K562 (cell line): ENCODE results near the gene COL5A1. TPM values are rescaled to one million over a fixed set of nuclear protein-coding genes. Genes with fewer than 3 reads are reported as not detected.

ENCODE experiments used
- HES1 ChIP-seq: fragments of 450-650 bp; IDR thresholded peaks from 2 replicates; pipeline ENCODE4 v1.6.1; 2016; ENCODE audit warnings: low read depth, mild to moderate bottlenecking, moderate library complexity
- PRDM10 ChIP-seq: fragments of 450-650 bp; IDR thresholded peaks from 2 replicates; pipeline ENCODE4 v1.6.1; 2018; ENCODE audit not compliant: partially characterized antibody
- polyA plus RNA-seq, 8 experiments: library from polyadenylated mRNA; depleted of rRNA in 4 of 8; stranded (reverse) in 5 of 8; unstranded in 3 of 8; fragments of >200 nt; fragmentation: Nextera tagmentation in 2 of 8; fragmentation: Illumina TruSeq in 1 of 8; extraction: Ambion mirVana in 2 of 8; extraction: Trizol in 1 of 8; gene quantifications; 2 replicates each; pipeline versions ENCODE4 v1.2.1 to v1.2.3, GENCODE V29; 2011 to 2014; ENCODE audit warnings: inconsistent platforms in 1 of 8, missing spikeins in 1 of 8
- total RNA-seq, 7 experiments: library from RNA; depleted of rRNA in 6 of 7; stranded (reverse); fragments of >200 nt in 6 of 7; fragmentation: Illumina TruSeq in 2 of 7; extraction: Trizol in 2 of 7; gene quantifications; 2 replicates each; pipeline versions ENCODE4 v1.2.1 to v1.2.3, GENCODE V29; 2011 to 2021; ENCODE audit warnings: low replicate concordance in 1 of 7
- TF ChIP-seq, protein P1 (sequence below): sonication (generic); formaldehyde crosslinking; IDR thresholded peaks from 2 replicates; pipeline ENCODE4 v1.8.1; 2022; ENCODE audit warnings: missing genetic modification reagents
- TF ChIP-seq, protein P2 (sequence below), 2 experiments: fragments of 200-800 bp in 1 of 2; sonication (Bioruptor generic) in 1 of 2; sonication (generic) in 1 of 2; formaldehyde crosslinking in 1 of 2; IDR thresholded peaks in 1 of 2; conservative IDR thresholded peaks in 1 of 2; 2 replicates each; pipeline versions ENCODE4 v1.5.0 to v1.6.1; 2016 to 2020; ENCODE audit warnings: missing compliant biosample characterization in 1 of 2, missing genetic modification characterization in 1 of 2, missing genetic modification reagents in 1 of 2

Gene COL5A1
- total and polyA plus RNA-seq, 9 of the 15 experiments (the other 6 are each of a cell fraction or from before 2014, with no cell fraction given): under 0.01 to 0.13 (median 0.04) TPM; not detected in 6

- peak; percentile 14 for TF ChIP-seq PRDM10
- TF ChIP-seq, protein P1, sequence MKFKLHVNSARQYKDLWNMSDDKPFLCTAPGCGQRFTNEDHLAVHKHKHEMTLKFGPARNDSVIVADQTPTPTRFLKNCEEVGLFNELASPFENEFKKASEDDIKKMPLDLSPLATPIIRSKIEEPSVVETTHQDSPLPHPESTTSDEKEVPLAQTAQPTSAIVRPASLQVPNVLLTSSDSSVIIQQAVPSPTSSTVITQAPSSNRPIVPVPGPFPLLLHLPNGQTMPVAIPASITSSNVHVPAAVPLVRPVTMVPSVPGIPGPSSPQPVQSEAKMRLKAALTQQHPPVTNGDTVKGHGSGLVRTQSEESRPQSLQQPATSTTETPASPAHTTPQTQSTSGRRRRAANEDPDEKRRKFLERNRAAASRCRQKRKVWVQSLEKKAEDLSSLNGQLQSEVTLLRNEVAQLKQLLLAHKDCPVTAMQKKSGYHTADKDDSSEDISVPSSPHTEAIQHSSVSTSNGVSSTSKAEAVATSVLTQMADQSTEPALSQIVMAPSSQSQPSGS: no peak
- TF ChIP-seq, protein P2, sequence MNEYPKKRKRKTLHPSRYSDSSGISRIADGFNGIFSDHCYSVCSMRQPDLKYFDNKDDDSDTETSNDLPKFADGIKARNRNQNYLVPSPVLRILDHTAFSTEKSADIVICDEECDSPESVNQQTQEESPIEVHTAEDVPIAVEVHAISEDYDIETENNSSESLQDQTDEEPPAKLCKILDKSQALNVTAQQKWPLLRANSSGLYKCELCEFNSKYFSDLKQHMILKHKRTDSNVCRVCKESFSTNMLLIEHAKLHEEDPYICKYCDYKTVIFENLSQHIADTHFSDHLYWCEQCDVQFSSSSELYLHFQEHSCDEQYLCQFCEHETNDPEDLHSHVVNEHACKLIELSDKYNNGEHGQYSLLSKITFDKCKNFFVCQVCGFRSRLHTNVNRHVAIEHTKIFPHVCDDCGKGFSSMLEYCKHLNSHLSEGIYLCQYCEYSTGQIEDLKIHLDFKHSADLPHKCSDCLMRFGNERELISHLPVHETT (CRISPR knock-in tag; conservative IDR thresholded peaks at IDR 0.05 in 1 of 2, IDR thresholded peaks at IDR 0.05 in 1 of 2): no peak
- no peak for TF ChIP-seq HES1
These were observed 249.4 kb downstream of the COL5A1 start (continued) for GRCh38 chr9:134891053-134891452.
